GM18519 (cell line): ENCODE results near the gene APOL1.
"Not testable (repeated sequence)": the region's sequence is repeated elsewhere in the genome, so short reads cannot be mapped to it uniquely, and the experiment has no call there.

Source experiments
- ATAC-seq: cut with Tn5 transposase; IDR thresholded peaks from one replicate; pipeline ENCODE4 v1.9.1; 2021; ENCODE audit warnings: mild to moderate bottlenecking, moderate library complexity; ENCODE audit not compliant: unreplicated experiment, low FRiP score

Gene APOL1

GRCh38 chr22:36289948-36290371 lies 37.0 kb downstream of the APOL1 start:
- ATAC-seq = not testable (repeated sequence)

DNA sequence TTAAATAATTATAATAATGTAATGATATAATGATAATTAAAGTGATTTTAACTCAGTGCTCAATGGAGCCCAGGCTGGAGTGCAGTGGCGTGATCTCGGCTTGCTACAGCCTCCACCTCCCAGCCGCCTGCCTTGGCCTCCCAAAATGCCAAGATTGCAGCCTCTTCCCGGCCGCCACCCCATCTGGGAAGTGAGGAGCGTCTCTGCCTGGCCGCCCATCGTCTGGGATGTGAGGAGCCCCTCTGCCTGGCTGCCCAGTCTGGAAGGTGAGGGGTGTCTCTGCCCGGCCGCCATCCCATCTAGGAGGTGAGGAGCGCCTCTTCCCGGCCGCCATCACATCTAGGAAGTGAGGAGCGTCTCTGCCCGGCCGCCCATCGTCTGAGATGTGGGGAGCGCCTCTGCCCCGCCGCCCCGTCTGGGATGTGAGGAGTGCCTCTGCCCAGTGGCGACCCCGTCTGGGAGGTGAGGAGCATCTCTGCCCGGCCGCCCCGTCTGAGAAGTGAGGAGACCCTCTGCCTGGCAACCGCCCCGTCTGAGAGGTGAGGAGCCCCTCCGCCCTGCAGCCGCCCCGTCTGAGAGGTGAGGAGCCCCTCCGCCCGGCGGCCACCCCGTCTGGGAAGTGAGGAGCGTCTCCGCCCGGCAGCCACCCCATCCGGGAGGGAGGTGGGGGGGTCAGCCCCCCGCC lies 37.6 kb downstream of the APOL1 start:
- ATAC-seq = not testable (repeated sequence)

DNA sequence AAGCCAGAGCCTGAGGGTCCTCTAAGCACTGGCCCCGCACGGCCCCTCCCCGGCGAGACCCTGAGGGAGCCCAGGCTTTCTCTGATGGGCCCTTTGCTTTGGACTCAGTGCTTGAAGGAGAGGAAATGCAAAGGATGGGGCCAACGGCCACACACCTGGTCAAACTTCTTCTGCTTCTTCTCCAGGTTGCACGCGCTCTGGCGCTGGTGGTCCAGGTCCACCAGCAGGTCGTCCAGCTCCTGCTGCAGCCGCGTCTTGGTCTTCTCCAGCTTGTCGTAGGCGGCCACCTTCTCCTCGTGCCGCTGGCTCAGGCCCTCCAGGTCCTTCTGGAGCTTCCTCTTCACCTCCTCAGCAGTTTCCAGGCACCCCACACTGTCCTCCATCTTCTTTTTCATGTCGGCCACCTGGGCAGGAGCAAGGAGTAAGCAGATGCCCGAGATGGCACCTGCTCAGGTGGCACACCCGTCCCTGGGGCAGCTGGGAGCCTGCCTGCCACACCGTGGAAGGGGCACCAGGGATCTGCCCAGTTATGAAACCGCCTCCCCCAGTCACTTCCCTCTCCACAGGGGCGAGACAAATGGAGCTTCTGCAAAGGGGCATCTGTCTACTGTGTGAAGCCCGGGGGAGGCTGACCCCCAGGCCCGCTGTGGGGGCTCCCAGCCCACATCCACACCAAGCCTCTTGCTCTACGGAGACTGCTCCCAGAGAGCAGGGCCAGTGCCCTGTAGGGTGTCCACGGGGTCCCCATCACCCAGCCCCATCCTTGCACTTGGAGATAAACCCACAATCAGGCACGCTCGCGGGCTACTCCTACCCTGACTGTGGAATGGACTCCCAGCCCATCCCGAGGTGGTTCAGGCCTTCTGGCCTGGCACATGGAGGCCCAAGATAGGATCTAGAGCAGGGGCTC lies 39.2 kb downstream of the APOL1 start:
- ATAC-seq = no peak

- ATAC-seq = no peak
These were observed 40.0 kb downstream of the APOL1 start for GRCh38 chr22:36292823-36293530.

DNA sequence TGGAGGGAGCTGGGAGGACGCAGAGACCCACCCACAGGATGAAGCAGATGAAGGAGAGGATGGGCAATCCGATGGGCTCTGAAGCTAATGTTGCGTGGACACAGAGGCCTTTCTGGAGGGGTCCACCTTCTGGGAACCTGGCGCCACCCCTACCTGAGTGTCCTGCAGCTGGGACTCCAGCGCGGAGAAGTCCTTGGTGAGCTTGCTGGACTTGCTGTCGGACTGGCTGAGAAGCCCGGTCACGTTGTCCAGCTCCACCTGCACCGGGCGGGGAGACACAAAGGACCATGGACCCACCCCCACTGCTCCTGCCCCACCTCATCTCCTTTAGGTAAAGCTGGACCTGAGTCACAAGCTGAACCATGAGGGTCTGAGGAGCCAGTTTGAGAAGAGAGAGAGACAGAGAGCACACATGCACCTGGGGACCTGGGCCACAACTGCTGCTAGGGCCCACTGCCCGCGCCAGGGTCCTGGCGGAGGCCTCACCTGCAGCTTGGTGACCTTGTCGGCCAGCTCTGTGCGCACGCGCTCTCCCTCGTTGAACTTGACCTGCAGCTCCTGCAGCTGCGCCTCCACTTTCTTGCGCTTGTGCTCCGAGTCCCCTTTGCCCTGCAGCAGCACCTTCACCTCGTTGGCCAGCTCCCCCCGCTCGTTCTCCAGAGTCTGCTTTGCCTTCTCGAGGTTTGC lies 40.8 kb downstream of the APOL1 start:
- no peak for ATAC-seq

DNA sequence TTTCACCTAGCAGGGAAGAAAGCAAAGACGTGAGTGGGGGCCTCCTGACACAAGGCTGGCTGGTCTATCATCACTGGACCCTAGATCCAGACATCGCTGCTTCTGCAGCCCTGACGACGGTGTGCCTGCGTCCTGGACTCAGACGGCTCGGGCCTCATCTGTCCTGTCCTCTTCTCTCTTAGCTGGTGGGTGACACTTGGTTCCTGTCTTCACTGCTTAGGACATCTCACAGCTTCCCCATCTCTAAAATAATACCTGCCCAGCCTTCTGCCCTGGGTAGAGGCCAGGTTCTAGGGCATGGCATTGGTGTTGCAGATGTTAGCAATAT lies 41.3 kb downstream of the APOL1 start:
- ATAC-seq = no peak

GRCh38 chr22:36294801-36295200 lies 41.9 kb downstream of the APOL1 start:
- ATAC-seq = no peak

GRCh38 chr22:36295247-36295646 lies 42.3 kb downstream of the APOL1 start:
- no peak for ATAC-seq

GRCh38 chr22:36296690-36297089 lies 43.8 kb downstream of the APOL1 start:
- ATAC-seq = no peak

- no peak for ATAC-seq
These were observed 44.6 kb downstream of the APOL1 start for GRCh38 chr22:36297568-36297967.

GRCh38 chr22:36298118-36298517 lies 45.2 kb downstream of the APOL1 start:
- no peak for ATAC-seq

DNA sequence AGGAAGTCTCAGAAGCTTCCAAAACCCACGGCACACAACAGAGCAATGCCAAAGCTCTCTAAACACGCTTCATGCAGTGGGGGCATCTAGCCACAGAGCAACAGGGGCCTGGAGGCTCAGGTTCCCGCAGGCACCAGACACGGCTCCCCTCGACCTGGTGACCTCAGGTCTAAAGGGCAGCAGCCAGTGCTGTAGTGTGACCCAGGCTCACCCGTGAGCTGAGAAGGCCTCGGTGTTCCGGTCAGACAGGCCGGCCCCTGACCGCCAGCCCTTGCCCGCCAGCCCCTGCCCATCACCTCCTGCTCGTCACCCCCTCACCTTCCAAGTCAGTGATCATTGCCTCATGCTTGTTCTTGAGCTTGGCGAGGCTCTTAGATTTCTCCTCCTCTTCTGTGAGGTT lies 45.7 kb downstream of the APOL1 start:
- ATAC-seq = no peak

DNA sequence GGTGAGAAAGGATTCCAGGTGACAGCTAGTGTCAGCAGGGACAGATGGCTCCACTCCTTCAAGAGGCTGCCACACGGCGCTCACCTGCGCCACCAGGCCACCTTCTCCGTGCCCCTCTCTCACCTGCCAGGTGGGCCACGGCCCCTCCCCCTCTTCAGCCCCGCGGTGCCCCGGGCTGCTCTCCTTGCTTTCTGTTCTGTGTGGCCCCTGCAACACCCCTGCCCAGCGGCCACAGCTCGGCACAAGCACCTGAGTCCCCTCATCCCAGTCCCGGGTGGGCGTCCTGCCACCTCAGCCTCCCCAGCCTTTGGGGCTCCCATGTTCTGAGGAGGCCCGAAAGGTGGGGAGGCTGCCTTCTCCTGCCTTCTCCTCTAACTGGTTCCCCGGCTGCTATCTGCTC lies 46.4 kb downstream of the APOL1 start:
- ATAC-seq = no peak

GRCh38 chr22:36299911-36300310 lies 47.0 kb downstream of the APOL1 start:
- no peak for ATAC-seq

GRCh38 chr22:36300396-36301212 lies 47.7 kb downstream of the APOL1 start:
- no peak for ATAC-seq

GRCh38 chr22:36301384-36301828 lies 48.5 kb downstream of the APOL1 start:
- ATAC-seq = no peak

DNA sequence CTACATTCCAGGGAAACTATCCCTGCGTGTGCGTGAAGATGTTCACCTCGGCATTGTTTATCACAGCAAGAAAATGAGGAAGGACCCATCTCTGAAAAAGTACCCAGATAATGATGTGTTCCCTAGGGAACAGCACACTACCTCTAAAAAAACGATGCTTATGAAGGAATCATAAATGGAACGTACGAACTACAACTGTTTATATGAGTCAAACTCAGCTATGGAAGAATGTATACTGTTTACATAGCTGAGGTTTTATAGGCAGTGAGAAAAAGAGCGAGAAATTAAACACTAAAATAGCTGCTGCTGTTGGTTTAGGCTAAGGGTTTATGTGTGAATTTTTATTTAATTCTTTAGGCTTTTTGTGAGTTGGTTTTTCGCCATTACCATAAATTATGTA lies 48.9 kb downstream of the APOL1 start:
- ATAC-seq = no peak

DNA sequence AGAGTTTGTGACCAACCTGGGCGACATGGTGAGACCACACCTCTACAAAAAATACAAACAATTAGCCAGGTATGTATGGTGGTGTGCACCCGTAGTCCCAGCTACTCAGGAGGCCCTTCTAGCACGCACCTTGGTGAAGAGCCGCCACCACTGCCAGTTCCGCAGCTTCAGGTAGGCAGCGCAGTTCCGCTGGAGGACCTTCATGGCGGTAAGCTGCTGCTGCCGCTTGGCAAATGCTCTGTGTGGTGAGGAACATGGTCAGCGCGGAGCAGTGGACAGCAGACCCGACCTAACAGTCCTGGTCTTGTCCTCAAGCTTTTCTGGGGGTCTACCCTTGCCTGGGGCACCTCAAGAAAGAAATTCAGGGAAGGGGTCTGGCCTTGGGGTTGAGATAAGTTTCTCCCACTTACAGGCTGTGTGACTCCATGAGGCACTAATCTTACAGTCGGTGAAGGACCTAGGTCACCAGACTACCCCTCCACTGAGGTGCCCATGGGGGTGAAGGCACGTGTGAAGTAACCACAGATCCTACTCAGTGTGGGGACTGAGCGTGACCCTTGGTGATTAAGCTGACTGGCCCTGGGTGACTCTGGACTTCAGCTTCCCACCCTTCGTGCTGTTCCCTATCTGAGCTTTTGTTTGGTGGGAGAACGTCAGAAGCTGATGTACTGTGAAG lies 49.6 kb downstream of the APOL1 start:
- no peak for ATAC-seq

DNA sequence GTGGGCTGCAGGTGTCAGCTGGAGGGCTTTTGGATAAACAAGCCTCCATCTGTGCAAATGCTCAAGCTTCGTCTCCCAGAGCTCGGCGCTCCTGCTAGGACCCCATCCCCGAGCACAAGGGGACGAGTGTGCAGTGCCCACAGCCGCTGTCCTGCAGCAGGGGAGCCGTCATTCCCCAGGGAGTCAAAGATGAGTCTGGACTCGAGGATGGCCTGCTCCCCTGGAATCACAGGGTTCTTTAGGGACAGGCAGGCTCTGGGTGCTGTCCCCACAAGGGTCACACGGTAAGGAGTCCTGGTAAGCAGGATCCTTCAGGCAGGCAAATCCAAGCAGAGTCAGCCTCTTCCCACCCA lies 50.2 kb downstream of the APOL1 start:
- no peak for ATAC-seq
